Renal cortex interstitium (tissue), 11 donors: ENCODE results near the gene ZNF473. TPM values are rescaled to one million over a fixed set of nuclear protein-coding genes. Genes with fewer than 3 reads are reported as not detected.
"Not testable (repeated sequence)": the region's sequence is repeated elsewhere in the genome, so short reads cannot be mapped to it uniquely, and the experiment has no call there.

Experiments
- DNase-seq, 11 donors: peaks; one replicate each; pipeline ENCODE4 v3.0.0-alpha.2; 2013; ENCODE audit warnings: low read depth in 9 of 11, low spot score in 4 of 11; ENCODE audit errors: extremely low read depth in 1 of 11
- polyA plus RNA-seq, 3 donors: library from polyadenylated mRNA; unstranded; fragments of 120-200 nt; gene quantifications; one replicate each; pipeline ENCODE4 v1.2.1, GENCODE V29; 2013; ENCODE audit not compliant: insufficient read length in 3 of 3

The ZNF473 gene
- polyA plus RNA-seq, 3 donors: 16.5 to 19.0 (median 16.5) TPM

DNA sequence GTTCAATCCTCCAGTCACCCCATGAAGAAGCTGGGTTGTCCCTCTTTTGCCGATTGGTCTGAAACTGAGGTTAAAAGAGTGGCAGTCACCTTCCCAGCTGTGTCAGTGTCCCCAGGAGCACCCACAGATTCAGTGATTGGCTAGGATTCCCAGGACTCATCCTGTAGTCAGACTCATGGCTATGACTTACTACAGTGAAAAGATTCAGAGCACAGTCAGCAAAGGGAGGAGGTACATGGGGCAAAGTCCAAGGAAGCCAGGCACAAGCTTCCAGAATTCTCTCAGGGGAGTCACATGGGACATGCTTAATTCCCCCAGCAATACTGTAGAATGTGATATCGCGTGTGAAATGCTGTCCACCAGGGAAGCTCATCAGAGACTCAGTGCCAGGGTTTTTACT lies 14.2 kb downstream of the ZNF473 start:
- DNase-seq: no peak

DNA sequence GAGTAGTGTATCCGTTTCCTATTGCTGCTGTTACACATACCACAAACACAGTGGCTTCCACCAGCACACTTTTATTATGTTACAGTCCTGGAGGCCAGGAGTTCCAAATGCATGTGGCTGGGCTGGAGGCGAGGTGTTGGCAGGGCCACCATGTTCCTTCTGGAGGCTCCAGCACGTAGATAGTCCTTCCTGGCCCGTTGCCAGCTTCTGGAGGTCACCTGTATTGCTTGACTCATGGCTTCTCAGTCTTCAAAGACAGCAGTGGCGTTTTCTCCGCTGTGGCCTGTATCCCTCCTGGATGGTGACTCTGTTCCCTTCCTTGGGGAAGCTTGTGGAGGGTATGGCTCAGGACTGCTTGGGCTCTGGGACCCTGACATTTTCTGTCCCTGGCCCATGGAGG lies 15.2 kb downstream of the ZNF473 start:
- DNase-seq: no peak

DNA sequence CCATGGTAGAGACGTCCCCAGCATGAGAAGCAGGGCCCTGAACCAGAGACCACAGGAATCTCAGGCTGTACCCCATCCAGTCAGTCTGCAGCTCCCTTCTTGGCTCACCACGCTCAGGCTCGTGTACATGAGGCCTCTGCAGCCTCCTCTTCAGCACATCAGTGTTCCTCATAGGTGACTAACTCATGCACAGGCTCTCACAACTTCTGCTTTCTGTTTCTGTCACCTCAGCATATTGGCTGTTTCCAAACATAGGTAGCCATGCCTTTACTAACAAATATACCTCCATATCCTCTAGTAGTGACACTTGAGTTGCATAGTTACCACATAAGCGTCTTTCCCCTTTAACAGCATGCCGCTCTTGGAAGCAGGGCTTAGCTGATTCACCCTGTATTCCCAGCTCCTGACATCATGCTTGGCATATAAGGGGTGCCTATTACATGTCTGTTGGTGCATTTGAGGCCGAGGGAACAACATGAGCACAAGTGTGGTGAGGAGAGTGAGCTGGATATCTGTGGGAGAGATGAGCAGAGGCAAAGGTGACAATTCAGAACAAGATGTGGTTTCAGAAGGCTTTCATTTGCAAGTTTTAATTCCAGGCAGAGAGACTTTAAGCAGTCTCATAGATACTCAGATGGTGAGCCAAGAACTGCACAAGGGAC lies 16.7 kb downstream of the ZNF473 start:
- DNase-seq: no peak

DNA sequence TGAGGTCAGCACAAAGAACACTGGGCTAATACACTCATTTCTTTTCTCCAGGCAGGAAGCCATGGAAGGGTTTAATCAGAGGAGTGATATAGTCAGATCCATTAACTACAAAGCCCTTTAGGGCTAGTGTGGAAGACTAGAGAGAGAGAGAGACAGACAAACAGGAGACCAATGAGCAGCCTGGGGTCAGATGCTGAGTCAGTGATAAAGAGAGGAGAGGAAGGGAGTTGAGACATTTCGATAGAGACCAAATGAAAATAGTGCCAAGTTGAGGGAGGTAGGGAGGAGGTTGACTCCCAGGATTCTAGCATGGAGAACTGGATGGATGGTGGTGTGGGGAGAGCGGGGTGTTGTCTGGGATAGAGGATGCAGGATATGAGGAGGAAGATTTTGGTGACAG lies 18.2 kb downstream of the ZNF473 start:
- DNase-seq: no peak

DNA sequence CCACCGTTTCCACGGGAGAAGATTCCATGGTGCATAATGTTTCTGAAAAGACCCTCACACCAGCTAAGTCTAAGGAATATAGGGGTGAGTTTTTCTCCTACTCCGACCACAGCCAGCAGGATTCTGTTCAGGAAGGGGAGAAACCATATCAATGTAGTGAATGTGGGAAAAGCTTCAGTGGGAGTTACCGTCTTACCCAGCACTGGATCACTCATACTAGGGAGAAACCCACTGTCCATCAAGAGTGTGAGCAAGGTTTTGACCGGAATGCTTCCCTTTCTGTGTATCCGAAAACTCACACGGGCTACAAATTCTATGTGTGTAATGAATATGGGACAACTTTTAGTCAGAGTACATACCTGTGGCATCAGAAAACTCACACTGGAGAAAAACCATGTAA lies 19.1 kb downstream of the ZNF473 start:
- no peak for DNase-seq

DNA sequence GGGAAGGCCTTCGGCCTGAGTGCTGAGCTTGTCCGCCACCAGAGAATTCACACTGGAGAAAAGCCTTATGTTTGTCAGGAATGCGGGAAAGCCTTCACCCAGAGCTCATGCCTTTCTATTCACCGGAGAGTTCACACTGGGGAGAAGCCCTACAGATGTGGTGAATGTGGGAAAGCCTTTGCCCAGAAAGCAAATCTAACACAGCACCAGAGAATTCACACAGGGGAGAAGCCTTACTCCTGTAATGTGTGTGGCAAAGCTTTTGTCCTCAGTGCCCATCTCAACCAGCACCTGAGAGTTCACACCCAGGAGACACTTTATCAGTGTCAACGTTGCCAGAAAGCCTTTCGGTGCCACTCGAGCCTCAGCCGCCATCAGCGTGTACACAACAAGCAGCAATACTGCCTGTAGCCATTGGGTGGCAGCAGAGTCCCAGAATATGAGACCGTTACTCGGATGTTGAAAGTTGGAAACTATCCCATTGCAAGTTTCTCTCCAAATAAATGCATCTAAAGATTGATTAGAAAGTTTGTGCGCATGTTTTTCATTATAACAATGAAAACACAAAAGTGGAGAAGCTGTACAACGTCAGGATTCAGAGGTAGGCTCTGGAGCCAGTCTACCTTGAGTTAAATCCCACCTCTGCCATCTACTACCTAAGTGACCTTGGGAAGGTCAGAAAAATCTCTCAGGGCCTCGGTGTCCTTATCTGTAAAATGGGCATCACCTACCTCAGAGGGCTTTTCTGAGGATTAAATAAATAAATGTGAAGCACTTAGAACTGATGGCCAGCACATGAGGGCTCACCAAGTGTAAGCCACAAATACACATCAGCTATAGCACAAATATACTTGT lies 21.1 kb downstream of the ZNF473 start:
- DNase-seq: peak in 10 of 11 donors; percentile 17 to 64 (median 47)

DNA sequence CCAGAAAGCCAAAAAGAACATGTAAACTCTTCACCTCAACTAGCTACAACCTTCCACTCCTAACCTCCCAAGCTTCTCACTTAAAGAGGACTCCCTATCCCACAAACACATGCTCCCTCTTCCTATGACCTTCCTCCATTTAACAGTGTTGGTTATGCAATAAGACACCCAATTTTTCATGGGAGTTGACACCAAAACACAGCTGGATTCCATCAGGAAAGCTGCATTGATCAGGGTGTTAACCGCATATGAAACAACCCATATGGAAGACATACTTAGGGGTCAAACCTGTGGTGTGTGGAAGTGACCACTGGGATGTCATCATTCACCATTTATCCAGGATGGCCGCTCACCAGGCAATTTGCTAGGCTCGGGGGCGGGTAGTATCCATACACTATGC lies 21.9 kb downstream of the ZNF473 start:
- no peak for DNase-seq

DNA sequence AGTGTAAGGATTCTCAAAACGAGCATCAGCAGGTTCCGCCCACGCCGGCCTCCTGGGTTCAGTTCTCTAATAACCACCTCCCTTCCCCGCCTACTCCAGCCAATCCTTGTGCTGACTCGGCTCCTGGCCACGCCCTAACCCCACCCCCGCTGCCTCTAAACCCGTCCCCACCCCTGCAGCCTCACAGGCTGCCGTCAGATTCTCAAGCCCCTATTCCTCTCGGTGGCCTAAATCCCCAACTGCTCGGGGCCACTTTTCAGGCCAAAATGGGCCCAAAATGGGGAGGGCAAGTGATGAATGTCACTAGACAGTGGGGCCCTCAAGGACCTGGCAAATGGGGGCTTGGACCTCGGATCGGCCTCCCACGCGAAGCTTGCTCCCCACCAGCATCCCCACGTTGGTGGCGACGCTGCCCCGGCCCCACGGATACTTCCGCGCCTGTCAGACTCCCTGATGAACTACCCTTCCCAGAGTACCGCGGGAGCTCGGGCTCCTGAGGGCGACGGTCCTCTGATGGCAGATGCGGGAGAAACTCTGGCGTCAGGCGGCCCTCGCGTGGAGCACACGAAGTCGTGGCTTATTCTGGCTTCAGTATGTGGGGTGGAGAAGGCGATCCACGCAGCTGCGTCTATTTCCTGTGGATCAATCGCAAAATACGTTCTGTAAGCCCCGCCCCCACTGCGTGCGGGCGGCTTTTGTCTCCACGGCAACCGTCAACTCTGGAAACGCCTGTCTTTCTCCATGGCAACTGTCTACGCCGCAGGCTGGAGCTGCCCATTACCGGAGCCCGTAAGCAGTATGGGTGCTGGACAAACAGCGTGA lies 24.8 kb downstream of the ZNF473 start:
- peak; percentile 42 to 84 (median 76) for DNase-seq

DNA sequence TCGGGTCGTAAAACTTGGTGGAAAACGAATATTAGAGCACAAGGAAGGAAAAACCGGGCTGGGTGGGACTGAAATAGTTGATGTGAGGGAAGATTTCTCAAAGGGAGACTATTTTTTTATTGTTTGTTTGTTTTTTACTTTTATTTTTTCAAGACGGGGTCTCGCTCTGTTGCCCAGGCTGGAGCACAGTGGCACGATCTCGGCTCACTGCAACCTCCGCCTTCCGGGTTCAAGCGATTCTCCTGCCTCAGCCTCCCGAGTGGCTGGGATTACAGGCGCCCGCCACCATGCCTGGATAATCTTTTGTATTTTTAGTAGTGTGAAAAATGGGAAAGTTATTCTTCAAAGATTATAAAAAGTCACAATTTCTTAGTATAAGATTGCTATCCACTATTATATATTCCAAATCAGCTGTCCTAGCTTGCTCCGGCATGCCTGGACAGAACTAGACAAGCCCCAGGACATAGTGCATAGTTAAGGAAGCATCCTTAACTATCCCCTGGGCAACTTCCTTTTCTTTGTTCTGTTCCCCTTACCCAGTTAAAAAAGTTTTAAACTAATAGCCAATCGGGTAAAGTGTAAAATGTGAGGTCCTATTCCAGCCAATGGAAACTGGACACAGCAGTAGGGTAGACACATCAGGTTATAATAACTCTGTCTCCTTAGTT lies 25.6 kb downstream of the ZNF473 start:
- not testable (repeated sequence) for DNase-seq

DNA sequence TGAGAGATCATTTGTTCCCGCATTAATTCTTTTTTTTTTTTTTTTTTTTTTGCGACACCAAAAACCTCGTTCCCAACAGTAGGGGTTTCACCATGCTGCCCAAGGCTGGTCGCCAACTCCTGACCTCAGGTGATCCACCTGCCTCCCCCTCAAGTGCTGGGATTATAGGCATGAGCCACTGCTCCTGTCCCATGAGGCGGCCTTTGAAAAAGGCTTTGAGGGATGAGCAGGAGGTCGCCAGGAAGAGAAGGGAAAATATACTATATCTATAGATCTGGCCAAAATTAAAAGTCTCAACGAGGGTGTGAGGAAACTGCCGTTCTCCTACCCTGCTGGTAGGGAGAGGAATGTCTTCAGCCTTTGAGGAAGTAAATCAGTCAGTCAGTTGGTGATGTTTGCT lies 26.2 kb downstream of the ZNF473 start:
- no peak for DNase-seq

DNA sequence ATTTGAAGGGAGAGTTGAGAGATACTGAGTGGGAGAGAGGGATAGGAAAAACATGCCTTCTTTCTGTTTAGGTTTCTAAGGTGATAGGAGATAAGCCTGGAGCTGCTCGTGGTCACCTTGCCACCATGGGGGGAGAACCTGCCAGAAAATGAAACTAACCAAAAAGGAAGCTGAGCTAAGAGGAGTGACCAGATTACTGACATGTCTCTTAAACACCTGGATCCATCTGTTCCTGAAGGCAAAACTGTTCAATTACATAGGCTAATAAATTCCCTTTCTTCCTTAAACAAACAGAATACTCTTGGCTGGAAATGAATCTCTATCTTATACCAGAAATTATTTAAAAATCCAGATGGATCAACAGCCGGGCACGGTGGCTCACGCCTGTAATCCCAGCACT lies 27.3 kb downstream of the ZNF473 start:
- DNase-seq: no peak

DNA sequence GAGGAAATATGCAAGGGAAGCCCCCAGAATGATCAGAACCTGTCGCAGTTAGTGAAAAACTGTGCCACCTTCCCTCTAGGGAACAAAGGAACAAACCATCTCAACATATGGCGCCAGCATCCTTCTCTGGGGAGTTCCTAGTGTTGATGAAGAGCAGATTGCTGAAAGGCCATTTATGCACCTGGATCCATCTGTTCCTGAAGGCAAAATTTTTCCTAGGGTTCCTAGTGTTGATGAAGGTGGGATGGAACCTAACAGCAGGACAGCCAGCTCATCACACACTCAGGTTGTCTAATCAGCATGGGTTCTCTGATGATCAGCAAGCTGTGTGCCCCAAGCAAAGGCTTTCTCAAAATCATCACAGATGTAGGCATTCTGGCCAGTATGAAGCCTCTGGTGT lies 32.6 kb downstream of the ZNF473 start:
- DNase-seq: no peak

DNA sequence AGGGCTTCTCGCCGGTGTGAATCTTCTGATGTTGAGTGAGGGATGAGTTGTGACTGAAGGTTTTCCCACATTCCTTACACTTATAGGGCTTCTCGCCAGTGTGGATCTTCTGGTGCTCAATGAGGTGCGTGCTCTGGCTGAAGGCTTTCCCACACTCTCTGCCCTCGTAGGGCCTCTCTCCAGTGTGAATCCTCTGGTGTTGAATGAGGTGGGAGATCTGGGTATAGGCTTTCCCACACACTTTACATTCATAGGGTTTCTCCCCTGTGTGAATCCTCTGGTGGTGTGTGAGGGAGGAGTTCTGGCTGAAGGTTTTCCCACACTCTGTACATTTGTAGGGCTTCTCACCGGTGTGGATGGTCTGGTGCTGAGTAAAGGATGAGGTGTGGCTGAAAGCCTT lies 33.2 kb downstream of the ZNF473 start:
- DNase-seq: no peak

DNA sequence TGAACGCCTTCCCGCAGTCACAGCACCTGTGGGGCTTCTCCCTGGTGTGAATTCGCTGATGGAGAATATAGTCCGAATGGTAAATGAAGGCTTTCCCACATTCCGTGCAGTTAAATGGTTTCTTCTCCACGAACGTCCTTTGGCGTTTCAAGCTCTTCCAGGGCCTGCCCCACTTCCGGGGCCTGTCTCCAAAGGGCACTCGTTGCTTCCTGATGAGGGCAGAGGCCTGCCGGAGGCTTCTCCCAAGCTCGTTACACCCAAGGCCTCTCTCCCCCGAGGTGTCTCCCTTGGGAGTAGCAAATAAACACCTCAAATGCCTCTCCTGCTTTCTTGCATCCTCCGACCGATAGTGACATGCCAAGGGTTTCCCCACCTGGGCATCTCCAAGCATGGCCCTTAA lies 34.3 kb downstream of the ZNF473 start:
- DNase-seq: no peak

DNA sequence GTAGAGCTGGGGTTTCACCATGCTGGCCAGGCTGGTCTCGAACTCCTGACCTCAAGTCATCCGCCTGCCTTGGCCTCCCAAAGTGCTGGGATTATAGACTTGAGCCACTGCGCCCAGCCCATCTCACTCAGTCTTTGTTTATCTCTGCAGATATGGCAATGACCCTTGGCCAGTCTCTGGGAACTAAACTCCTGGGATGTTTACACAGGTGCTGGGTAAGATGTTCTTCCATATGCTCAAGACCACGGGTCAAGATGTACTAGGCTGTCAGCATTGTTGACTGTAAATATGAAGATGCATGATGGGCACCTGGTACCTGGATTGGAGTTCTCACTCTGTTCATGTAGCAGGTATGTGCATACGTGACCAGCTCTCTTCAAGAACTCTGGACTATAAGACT lies 35.8 kb downstream of the ZNF473 start:
- no peak for DNase-seq

DNA sequence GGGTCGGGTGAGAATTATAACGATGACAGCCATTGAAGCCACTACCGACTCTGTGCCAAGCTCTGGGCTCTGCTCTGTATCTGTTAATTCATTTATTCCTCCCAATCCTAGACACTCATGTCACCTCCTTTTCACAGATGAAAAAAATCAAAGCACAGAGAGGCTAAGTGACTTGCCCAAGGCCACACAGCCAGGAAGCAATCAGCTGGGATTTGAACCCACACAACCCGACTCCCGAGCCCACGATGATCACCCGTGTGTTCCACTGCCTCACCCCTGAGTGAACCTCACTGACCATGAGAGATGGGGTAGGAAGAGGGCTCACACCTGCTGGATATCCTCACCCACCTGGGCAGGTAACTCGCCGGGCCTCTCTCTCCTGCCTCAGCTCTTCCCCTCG lies 40.1 kb downstream of the ZNF473 start:
- DNase-seq: no peak

DNA sequence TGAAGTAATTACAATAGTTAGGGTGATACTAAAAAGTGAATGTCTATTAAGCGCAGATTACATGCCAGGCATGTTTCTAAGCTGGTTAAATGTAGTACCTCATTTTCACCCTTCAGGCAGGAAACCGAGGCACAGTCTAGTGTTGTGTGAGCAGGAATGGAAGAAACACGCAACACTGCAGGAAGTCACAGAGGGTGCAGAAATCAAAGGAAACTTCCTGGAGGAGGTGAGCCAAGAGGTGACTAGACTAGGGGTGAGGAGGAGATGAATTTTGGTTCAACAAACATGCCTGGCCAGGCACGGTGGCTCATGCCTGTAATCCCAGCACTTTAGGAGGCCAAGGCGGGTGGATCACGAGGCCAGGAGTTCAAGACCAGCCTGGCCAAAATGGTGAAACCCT lies 41.8 kb downstream of the ZNF473 start:
- no peak for DNase-seq

DNA sequence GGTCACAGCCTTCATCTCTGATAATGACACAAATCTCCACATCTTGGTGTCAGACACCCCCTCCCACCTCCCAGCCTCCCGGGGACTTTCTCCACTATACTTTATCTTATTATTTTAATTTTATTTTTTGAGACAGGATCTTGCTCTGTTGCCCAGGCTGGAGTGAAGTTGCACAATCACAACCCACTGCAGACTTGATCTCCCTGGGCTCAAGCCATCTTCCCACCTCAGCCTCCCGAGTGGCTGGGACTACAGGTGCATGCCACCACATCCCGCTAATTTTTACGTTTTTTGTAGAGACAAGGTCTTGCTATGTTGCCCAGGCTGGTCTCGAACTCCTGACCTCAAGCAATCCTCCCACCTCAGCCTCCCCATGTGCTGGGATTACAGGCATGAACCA lies 42.6 kb downstream of the ZNF473 start:
- not testable (repeated sequence) for DNase-seq

DNA sequence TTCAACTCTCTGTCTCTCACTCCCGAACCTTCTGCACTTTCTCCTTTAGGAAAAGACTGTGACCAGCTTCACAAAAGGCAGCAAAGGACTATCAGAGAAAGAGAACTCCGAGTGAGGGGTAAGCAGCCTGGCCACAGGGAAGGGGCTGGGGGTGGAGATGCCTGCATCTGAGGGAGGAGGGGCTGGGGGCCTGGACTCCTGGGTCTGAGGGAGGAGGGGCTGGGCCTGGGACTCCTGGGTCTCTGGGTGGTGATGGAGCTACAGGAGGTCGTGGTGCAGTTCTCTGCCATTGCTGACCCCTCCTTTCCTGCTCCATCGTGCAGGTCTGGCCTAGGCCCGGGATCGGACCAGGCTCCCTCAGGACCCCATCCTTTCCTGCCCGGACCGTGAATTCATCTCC lies 49.3 kb downstream of the ZNF473 start:
- not testable (repeated sequence) for DNase-seq
